K562 (cell line): Measurements from ENCODE around the gene CNTN5. TPM values are rescaled to one million over a fixed set of nuclear protein-coding genes. Genes with fewer than 3 reads are reported as not detected.

ENCODE experiments used
- ATAC-seq: fragments of 200-7000 bp; cut with Tn5 transposase; 3 replicates; pipeline ENCODE4 v1.9.1; 2020; ENCODE audit warnings: moderate library complexity
- BruUV-seq: library from RNA; stranded (reverse); fragments of 400-500 nt; replicated peaks from 2 replicates; lab custom pipeline; 2021; lab: Mats Ljungman, UMichigan
- CTCF ChIA-PET: fragments of 300-600 bp; formaldehyde crosslinking; extraction: SDS; loops from one replicate; lab custom pipeline; 2021; ENCODE audit warnings: low intra/inter-chr PET ratio; lab: Yijun Ruan, JAX
- POLR2A ChIA-PET: fragments of 300-600, 350-650 bp; sonication (Branson Sonifier 250); formaldehyde crosslinking; extraction: SDS; loops from one replicate; lab custom pipeline; 2021; ENCODE audit warnings: antibody characterized with exemption, inconsistent platforms; lab: Yijun Ruan, JAX
- DNase-seq, 4 experiments: peaks; one replicate each; pipeline versions ENCODE4 v3.0.0 to v3.0.0-alpha.2; 2011 to 2018; ENCODE audit warnings: low spot score in 3 of 4, mixed read lengths in 3 of 4; ENCODE audit errors: extremely low read depth in 1 of 4
- FAIRE-seq: peaks from 2 replicates; lab custom pipeline; 2011; peaks lifted over from hg19 to GRCh38; lab: Jason Lieb, UNC
- H2AFZ ChIP-seq: 2 replicates; pipeline ENCODE4 v1.6.0; 2011; ENCODE audit warnings: low read depth, low read length, control low read depth, inconsistent platforms
- H3K27ac ChIP-seq: fragments of 200-600 bp; 3 replicates; pipeline ENCODE4 v1.8.0; 2011; ENCODE audit warnings: low read depth, mild to moderate bottlenecking, control low read depth, inconsistent platforms, low read length, moderate library complexity, mixed read lengths; ENCODE audit errors: extremely low read depth
- H3K27me3 ChIP-seq, 2 experiments: fragments of 300-600 bp in 1 of 2; 2 replicates in 1 of 2; 3 replicates in 1 of 2; pipeline versions ENCODE4 v1.6.0 to v1.8.0; 2011; ENCODE audit warnings: inconsistent platforms in 2 of 2, low read length in 2 of 2, mild to moderate bottlenecking in 1 of 2, mixed read lengths in 1 of 2, moderate library complexity in 1 of 2; ENCODE audit not compliant: control insufficient read depth in 2 of 2, insufficient read depth in 2 of 2
- H3K36me3 ChIP-seq: fragments of 300-600 bp; 3 replicates; pipeline ENCODE4 v1.8.0; 2011; ENCODE audit warnings: mild to moderate bottlenecking, low read length, inconsistent platforms; ENCODE audit not compliant: control insufficient read depth, insufficient read depth
- H3K4me1 ChIP-seq, 2 experiments: fragments of 200-600 bp in 1 of 2; replicated peaks in 1 of 2; 2 replicates in 1 of 2; 3 replicates in 1 of 2; pipeline versions ENCODE4 v1.5.1 to v1.8.0; 2011; ENCODE audit warnings: inconsistent platforms in 2 of 2, low read length in 2 of 2, mild to moderate bottlenecking in 1 of 2, mixed read lengths in 1 of 2, moderate library complexity in 1 of 2; ENCODE audit not compliant: control insufficient read depth in 2 of 2, insufficient read depth in 2 of 2
- H3K4me2 ChIP-seq: 2 replicates; pipeline ENCODE4 v1.6.1; 2011; ENCODE audit warnings: low read length, control low read depth, inconsistent platforms, mixed read lengths; ENCODE audit not compliant: insufficient read depth
- H3K4me3 ChIP-seq: fragments of 200-600 bp; sonication (generic), shearing (Covaris generic); 2 replicates; pipeline ENCODE4 v1.5.1; 2016; ENCODE audit warnings: control low read depth, inconsistent platforms
- H3K79me2 ChIP-seq: fragments of 200-600 bp; 3 replicates; pipeline ENCODE4 v1.8.0; 2011; ENCODE audit warnings: low read length, inconsistent platforms; ENCODE audit not compliant: control insufficient read depth, insufficient read depth
- H3K9ac ChIP-seq, 2 experiments: 2 replicates each; pipeline versions ENCODE4 v1.6.0 to v1.6.1; 2011; ENCODE audit warnings: low read depth in 2 of 2, low read length in 2 of 2, control low read depth in 1 of 2, inconsistent platforms in 1 of 2, mild to moderate bottlenecking in 1 of 2, mixed read lengths in 1 of 2; ENCODE audit not compliant: insufficient read depth in 1 of 2
- H3K9me1 ChIP-seq: one replicate; pipeline ENCODE4 v1.6.0; 2011; ENCODE audit warnings: inconsistent platforms, mild to moderate bottlenecking, low read length, moderate library complexity; ENCODE audit not compliant: control insufficient read depth, insufficient read depth
- H3K9me3 ChIP-seq: replicated peaks from 2 replicates; pipeline ENCODE4 v1.5.1; 2011; ENCODE audit warnings: low read depth, low read length, inconsistent platforms; ENCODE audit not compliant: control insufficient read depth, insufficient read depth
- H4K20me1 ChIP-seq: replicated peaks from 2 replicates; pipeline ENCODE4 v1.6.1; 2011; ENCODE audit warnings: low read length, inconsistent platforms, mixed read lengths; ENCODE audit not compliant: control insufficient read depth, insufficient read depth
- CREB1 ChIP-seq, 2 experiments: sonication (generic) in 1 of 2; formaldehyde crosslinking in 1 of 2; IDR thresholded peaks; 2 replicates each; pipeline versions ENCODE4 v1.6.1 to v1.8.0; 2012 to 2022; ENCODE audit warnings: inconsistent platforms in 1 of 2, mild to moderate bottlenecking in 1 of 2, missing genetic modification reagents in 1 of 2, moderate library complexity in 1 of 2
- DACH1 ChIP-seq: fragments of 450-650 bp; IDR thresholded peaks from 2 replicates; pipeline ENCODE4 v1.6.1; 2018; ENCODE audit not compliant: partially characterized antibody
- FOS ChIP-seq: IDR thresholded peaks from 3 replicates; pipeline ENCODE4 v1.6.1; 2011; ENCODE audit not compliant: insufficient read length; ENCODE audit errors: extremely low read depth
- FOXK2 ChIP-seq, 2 experiments: fragments of 450-650 bp; IDR thresholded peaks in 1 of 2; conservative IDR thresholded peaks in 1 of 2; 2 replicates each; pipeline ENCODE4 v1.6.1; 2016; ENCODE audit warnings: low read depth in 2 of 2, mild to moderate bottlenecking in 1 of 2
- LARP7 ChIP-seq: fragments of 450-650 bp; IDR thresholded peaks from 2 replicates; pipeline ENCODE4 v1.6.1; 2016
- ZNF76 ChIP-seq: fragments of 250-450 bp; sonication (Bioruptor Pico); IDR thresholded peaks from 2 replicates; pipeline ENCODE4 v1.4.0; 2020; ENCODE audit warnings: mild to moderate bottlenecking, moderate library complexity, borderline replicate concordance
- WGBS: fragments of 100-300 bp; shearing (Covaris generic); methylation state at CpG from one replicate; pipeline ENCODE4 v1.1.6; 2016; ENCODE audit warnings: low coverage, mixed read lengths; ENCODE audit not compliant: insufficient coverage; ENCODE audit errors: missing lambda C conversion rate; 5-methylcytosine and 5-hydroxymethylcytosine counted together
- in situ Hi-C: fragments of 300-500 bp; cut with MboI; formaldehyde crosslinking; loops from 4 replicates; pipeline ENCODE4 v1.15.0; 2018; ENCODE audit warnings: inconsistent platforms, mixed read lengths
- intact Hi-C: fragments of 100-400 bp; cut with micrococcal nuclease; formaldehyde crosslinking; loops from 2 replicates; pipeline ENCODE4 v1.14.2; 2022
- polyA plus RNA-seq, 8 experiments: library from polyadenylated mRNA; depleted of rRNA in 4 of 8; stranded (reverse) in 5 of 8; unstranded in 3 of 8; fragments of >200 nt; fragmentation: Nextera tagmentation in 2 of 8; fragmentation: Illumina TruSeq in 1 of 8; extraction: Ambion mirVana in 2 of 8; extraction: Trizol in 1 of 8; gene quantifications; 2 replicates each; pipeline versions ENCODE4 v1.2.1 to v1.2.3, GENCODE V29; 2011 to 2014; ENCODE audit warnings: inconsistent platforms in 1 of 8, missing spikeins in 1 of 8
- total RNA-seq, 7 experiments: library from RNA; depleted of rRNA in 6 of 7; stranded (reverse); fragments of >200 nt in 6 of 7; fragmentation: Illumina TruSeq in 2 of 7; extraction: Trizol in 2 of 7; gene quantifications; 2 replicates each; pipeline versions ENCODE4 v1.2.1 to v1.2.3, GENCODE V29; 2011 to 2021; ENCODE audit warnings: low replicate concordance in 1 of 7
- TF ChIP-seq, protein P1 (sequence below): sonication (generic); formaldehyde crosslinking; IDR thresholded peaks from 2 replicates; pipeline ENCODE4 v1.8.1; 2023; ENCODE audit warnings: mild to moderate bottlenecking, missing genetic modification reagents

Gene CNTN5
- total and polyA plus RNA-seq, 9 of the 15 experiments (the other 6 are each of a cell fraction or from before 2014, with no cell fraction given), result 0.03 TPM; not detected in 8

DNA sequence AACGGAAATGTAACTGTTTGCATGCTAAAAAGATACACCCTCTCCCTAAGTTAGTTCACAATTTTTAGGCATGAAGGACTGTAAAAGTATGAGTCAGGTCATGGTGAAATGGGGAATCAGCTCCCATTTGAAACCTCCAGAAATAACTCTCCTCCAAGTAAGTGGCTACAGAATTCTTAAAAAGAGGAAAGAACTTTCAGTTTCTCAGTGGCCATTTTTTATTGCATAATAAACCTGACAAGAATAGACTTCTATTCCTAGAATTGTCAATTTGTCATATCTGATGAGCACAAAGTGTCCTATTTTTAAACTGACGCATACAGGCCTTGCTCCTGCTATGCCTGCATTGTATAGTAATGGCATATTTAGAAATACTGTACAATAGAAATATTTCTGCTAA lies 612.2 kb downstream of the CNTN5 start:
- H3K27me3 ChIP-seq, result no peaks in the 10 kb centered on the region
- 0 out of 2 replicates have a peak, but pooled peaks cover 3% of the 10 kb centered on the region for H3K9me3 ChIP-seq
- DNase-seq, result no peak
- no peaks in the 10 kb centered on the region for H3K9me1 ChIP-seq
- POLR2A ChIA-PET, result no interaction called here
- no peak for FAIRE-seq
- intact Hi-C loops (no loop called here), in situ Hi-C loops (no loop called here)
- TF ChIP-seq FOS, result no peak
- TF ChIP-seq, protein P1, sequence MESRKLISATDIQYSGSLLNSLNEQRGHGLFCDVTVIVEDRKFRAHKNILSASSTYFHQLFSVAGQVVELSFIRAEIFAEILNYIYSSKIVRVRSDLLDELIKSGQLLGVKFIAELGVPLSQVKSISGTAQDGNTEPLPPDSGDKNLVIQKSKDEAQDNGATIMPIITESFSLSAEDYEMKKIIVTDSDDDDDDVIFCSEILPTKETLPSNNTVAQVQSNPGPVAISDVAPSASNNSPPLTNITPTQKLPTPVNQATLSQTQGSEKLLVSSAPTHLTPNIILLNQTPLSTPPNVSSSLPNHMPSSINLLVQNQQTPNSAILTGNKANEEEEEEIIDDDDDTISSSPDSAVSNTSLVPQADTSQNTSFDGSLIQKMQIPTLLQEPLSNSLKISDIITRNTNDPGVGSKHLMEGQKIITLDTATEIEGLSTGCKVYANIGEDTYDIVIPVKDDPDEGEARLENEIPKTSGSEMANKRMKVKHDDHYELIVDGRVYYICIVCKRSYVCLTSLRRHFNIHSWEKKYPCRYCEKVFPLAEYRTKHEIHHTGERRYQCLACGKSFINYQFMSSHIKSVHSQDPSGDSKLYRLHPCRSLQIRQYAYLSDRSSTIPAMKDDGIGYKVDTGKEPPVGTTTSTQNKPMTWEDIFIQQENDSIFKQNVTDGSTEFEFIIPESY (CRISPR knock-in tag), result no peak
- no peak for TF ChIP-seq LARP7
- no peak for TF ChIP-seq CREB1 (IDR thresholded peaks at IDR 0.05)
- no peak for TF ChIP-seq CREB1 (CRISPR knock-in tag; IDR thresholded peaks at IDR 0.05)
- TF ChIP-seq FOXK2 (conservative IDR thresholded peaks at IDR 0.05 in 1 of 2, IDR thresholded peaks at IDR 0.05 in 1 of 2; ENCODE audit: low read depth in 2 of 2), result no peak
- TF ChIP-seq DACH1, result no peak
- no peak for TF ChIP-seq ZNF76 (CRISPR knock-in tag)
- no peaks in the 10 kb centered on the region for H3K36me3 ChIP-seq
- no peak overlapping the region for H2AFZ ChIP-seq
- no peaks in the 10 kb centered on the region for H3K79me2 ChIP-seq
- H4K20me1 ChIP-seq, result no peaks in the 10 kb centered on the region
- no TSS peak for BruUV-seq
- no peak overlapping the region for H3K4me2 ChIP-seq
- H3K4me3 ChIP-seq, result no peak overlapping the region
- WGBS, result 0% methylated on average over 2 of the region's 2 CpGs
- no peaks in the 10 kb centered on the region for H3K4me1 ChIP-seq
- no peak overlapping the region for H3K27ac ChIP-seq
- CTCF ChIA-PET, result no interaction called here
- H3K9ac ChIP-seq, result no peak overlapping the region
- no peak for ATAC-seq
